22Rv1 (cell line): ENCODE measurements around the gene GPR151.

Experiments used
- H3K27ac ChIP-seq: fragments of 450-650 bp; 2 replicates; pipeline ENCODE4 v1.5.1; 2017
- CTCF ChIP-seq: fragments of 450-650 bp; IDR thresholded peaks from 2 replicates; pipeline ENCODE4 v1.5.1; 2017; ENCODE audit warnings: mild to moderate bottlenecking
- ZFX ChIP-seq: fragments of 450-650 bp; IDR thresholded peaks from 2 replicates; pipeline ENCODE4 v1.6.1; 2017; ENCODE audit warnings: antibody characterized with exemption, borderline replicate concordance

The GPR151 gene

GRCh38 chr5:146520731-146521130 is 4.7 kb upstream of the GPR151 start:
- no peak for TF ChIP-seq CTCF
- TF ChIP-seq ZFX, result no peak

GRCh38 chr5:146519554-146519953 is 3.6 kb upstream of the GPR151 start:
- no peak for TF ChIP-seq CTCF
- no peak overlapping the region for H3K27ac ChIP-seq

More at GRCh38 chr5:146520731-146521130, 4.7 kb upstream of the GPR151 start:
- H3K27ac ChIP-seq, result no peak overlapping the region

GRCh38 chr5:146515473-146516150 is 378 bp downstream of the GPR151 start:
- H3K27ac ChIP-seq, result no peak overlapping the region
- TF ChIP-seq CTCF, result no peak
- no peak for TF ChIP-seq ZFX

DNA sequence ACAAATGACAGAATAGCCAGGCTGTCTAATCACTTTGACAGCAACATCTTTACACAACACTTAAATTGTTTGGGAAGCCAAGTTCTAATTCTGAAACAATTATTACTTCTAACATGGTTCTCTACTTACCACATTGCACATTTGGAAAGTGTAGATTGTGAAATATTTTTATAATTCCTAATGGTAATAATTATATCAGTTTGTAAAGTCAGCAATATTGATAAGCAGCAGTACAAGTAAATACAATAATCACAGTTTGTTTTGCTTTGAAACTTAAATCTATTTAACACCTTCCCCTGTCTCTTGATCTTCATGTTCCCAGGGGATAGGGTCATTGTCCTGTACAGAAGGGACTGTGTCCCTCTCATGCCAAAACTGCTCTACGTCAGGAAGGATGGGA is 1.4 kb downstream of the GPR151 start:
- TF ChIP-seq CTCF (no peak), ZFX (no peak)
- no peak overlapping the region for H3K27ac ChIP-seq

- TF ChIP-seq ZFX (no peak), CTCF (no peak)
- H3K27ac ChIP-seq, result no peak overlapping the region
Measured at GRCh38 chr5:146513462-146513861, 2.5 kb downstream of the GPR151 start.

DNA sequence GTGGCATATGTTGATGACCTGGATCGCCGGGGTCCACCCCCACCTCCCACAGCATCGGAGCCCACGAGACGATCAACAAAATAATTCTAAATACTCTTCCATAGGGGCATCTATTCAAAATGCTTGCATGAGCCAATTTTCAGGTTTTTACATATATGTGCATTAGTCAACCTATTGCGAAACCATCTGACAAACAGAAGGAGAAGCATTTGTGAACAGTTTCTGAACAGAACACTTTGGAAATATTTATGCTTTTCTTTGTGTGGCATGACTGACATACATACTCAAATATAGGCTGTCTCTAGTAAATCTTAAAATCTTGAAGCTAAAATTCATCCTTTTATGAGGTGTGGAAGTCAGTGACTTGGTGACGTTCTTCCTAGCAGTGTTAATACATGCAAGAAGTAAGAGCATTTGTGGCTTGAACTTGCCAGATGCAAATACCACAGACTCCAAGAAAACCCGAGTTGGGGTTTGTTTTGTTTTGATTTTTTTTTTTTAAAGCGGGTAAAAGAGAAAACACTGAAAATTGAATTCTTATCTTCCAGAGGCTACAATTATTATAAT is 5.3 kb downstream of the GPR151 start:
- H3K27ac ChIP-seq, result no peak overlapping the region
- no peak for TF ChIP-seq ZFX
- no peak for TF ChIP-seq CTCF

DNA sequence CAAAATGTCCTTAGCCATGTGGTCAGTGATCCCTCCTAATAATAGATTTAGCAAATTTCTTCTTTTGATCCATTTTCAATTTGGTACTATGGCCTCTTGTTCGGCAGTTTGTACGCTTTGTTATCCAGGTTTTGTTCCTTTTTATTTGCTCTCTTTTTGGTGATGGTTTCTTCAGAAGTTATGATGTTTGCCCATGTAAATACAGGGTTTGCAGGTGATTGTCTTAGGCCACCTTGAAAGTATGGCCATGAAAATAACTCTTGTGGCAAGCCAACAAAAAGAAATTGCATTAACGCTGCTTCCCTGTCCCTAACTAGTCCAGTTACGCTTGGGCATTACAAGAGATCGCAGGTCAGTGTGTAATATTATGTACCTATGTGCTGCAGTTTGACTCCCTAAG is 8.6 kb downstream of the GPR151 start:
- TF ChIP-seq ZFX (no peak), CTCF (no peak)

More for the DNA sequence above, 8.6 kb downstream of the GPR151 start:
- H3K27ac ChIP-seq, result no peak overlapping the region
